SK-N-SH treated with all-trans-retinoic acid at 6 μM for 48 hours (cell line): ENCODE results near the gene LAMA5.

Experiments used
- ATAC-seq: fragments of 200-7000 bp; cut with Tn5 transposase; 3 replicates; pipeline ENCODE4 v1.9.1; 2020; ENCODE audit warnings: mild to moderate bottlenecking, moderate library complexity
- ARNTL ChIP-seq: fragments of 450-650 bp; formaldehyde crosslinking; IDR thresholded peaks from 2 replicates; pipeline ENCODE4 v1.5.0; 2020; ENCODE audit warnings: low read depth, mild to moderate bottlenecking, moderate library complexity, borderline replicate concordance
- BACH2 ChIP-seq: fragments of 250-450 bp; sonication (Bioruptor Pico); IDR thresholded peaks from 2 replicates; pipeline ENCODE4 v1.9.0; 2021; ENCODE audit warnings: mild to moderate bottlenecking, borderline replicate concordance
- CREB5 ChIP-seq: fragments of 250-450 bp; sonication (Bioruptor Pico); IDR thresholded peaks from 2 replicates; pipeline ENCODE4 v1.5.1; 2020; ENCODE audit warnings: low read depth, mild to moderate bottlenecking, moderate library complexity
- CSDC2 ChIP-seq: fragments of 250-450 bp; sonication (Bioruptor Pico); IDR thresholded peaks from 2 replicates; pipeline ENCODE4 v1.5.0; 2020; ENCODE audit warnings: mild to moderate bottlenecking, moderate library complexity
- ESRRG ChIP-seq: fragments of 250-450 bp; sonication (Bioruptor Pico); IDR thresholded peaks from 2 replicates; pipeline ENCODE4 v1.6.1; 2021; ENCODE audit warnings: mild to moderate bottlenecking
- GLIS3 ChIP-seq: fragments of 250-450 bp; sonication (Bioruptor Pico); IDR thresholded peaks from 2 replicates; pipeline ENCODE4 v1.5.0; 2020; ENCODE audit warnings: mild to moderate bottlenecking, moderate library complexity
- ISL1 ChIP-seq: fragments of 250-450 bp; sonication (Bioruptor Pico); IDR thresholded peaks from 2 replicates; pipeline ENCODE4 v2.1.2; 2022; ENCODE audit warnings: mild to moderate bottlenecking, moderate library complexity
- PATZ1 ChIP-seq: fragments of 250-450 bp; sonication (Bioruptor Pico); IDR thresholded peaks from 2 replicates; pipeline ENCODE4 v1.8.0; 2020; ENCODE audit warnings: mild to moderate bottlenecking, moderate library complexity, borderline replicate concordance
- POU6F1 ChIP-seq: fragments of 250-450 bp; sonication (Bioruptor Pico); IDR thresholded peaks from 2 replicates; pipeline ENCODE4 v1.8.0; 2021; ENCODE audit warnings: low read depth, mild to moderate bottlenecking, moderate library complexity, borderline replicate concordance
- SNAI2 ChIP-seq: fragments of 250-450 bp; sonication (Bioruptor Pico); IDR thresholded peaks from 2 replicates; pipeline ENCODE4 v1.5.0; 2020; ENCODE audit warnings: mild to moderate bottlenecking, moderate library complexity
- TCF4 ChIP-seq: fragments of 250-450 bp; sonication (Bioruptor Pico); IDR thresholded peaks from 2 replicates; pipeline ENCODE4 v1.8.0; 2021; ENCODE audit warnings: mild to moderate bottlenecking, moderate library complexity, borderline replicate concordance
- ZC3H10 ChIP-seq: fragments of 250-450 bp; sonication (Bioruptor Pico); IDR thresholded peaks from 2 replicates; pipeline ENCODE4 v1.5.1; 2021; ENCODE audit warnings: mild to moderate bottlenecking, moderate library complexity
- ZFP3 ChIP-seq: fragments of 250-450 bp; sonication (Bioruptor Pico); IDR thresholded peaks from 2 replicates; pipeline ENCODE4 v1.5.0; 2020; ENCODE audit warnings: mild to moderate bottlenecking, moderate library complexity
- ZFP30 ChIP-seq: fragments of 450-650 bp; formaldehyde crosslinking; IDR thresholded peaks from 2 replicates; pipeline ENCODE4 v1.5.0; 2022; ENCODE audit warnings: mild to moderate bottlenecking, moderate library complexity
- ZNF565 ChIP-seq: fragments of 450-650 bp; formaldehyde crosslinking; conservative IDR thresholded peaks from 2 replicates; pipeline ENCODE4 v1.5.0; 2020; ENCODE audit warnings: low read depth, mild to moderate bottlenecking, moderate library complexity
- ZNF70 ChIP-seq: fragments of 450-650 bp; formaldehyde crosslinking; IDR thresholded peaks from 2 replicates; pipeline ENCODE4 v1.5.0; 2020; ENCODE audit warnings: mild to moderate bottlenecking, moderate library complexity
- ZNF8 ChIP-seq: fragments of 450-650 bp; formaldehyde crosslinking; IDR thresholded peaks from 2 replicates; pipeline ENCODE4 v1.5.0; 2020; ENCODE audit warnings: mild to moderate bottlenecking, moderate library complexity
- TF ChIP-seq, protein P1 (sequence below): fragments of 250-450 bp; sonication (Bioruptor Pico); IDR thresholded peaks from 2 replicates; pipeline ENCODE4 v1.5.1; 2021; ENCODE audit warnings: mild to moderate bottlenecking, moderate library complexity
- TF ChIP-seq, protein P2 (sequence below): fragments of 250-450 bp; sonication (Bioruptor Pico); IDR thresholded peaks from 2 replicates; pipeline ENCODE4 v1.5.0; 2020; ENCODE audit warnings: mild to moderate bottlenecking, moderate library complexity

Gene LAMA5

GRCh38 chr20:62356589-62357186 lies 10.4 kb downstream of the LAMA5 start:
- peak; percentile 5; the same call in 2 of the 3 replicates for ATAC-seq
- TF ChIP-seq ZFP3 (CRISPR knock-in tag) (no peak), ARNTL (CRISPR knock-in tag) (no peak), ZNF565 (no peak), POU6F1 (no peak), ESRRG (CRISPR knock-in tag) (no peak), CREB5 (CRISPR knock-in tag) (no peak), BACH2 (CRISPR knock-in tag) (no peak), ZC3H10 (CRISPR knock-in tag) (no peak)
- TF ChIP-seq, protein P1, sequence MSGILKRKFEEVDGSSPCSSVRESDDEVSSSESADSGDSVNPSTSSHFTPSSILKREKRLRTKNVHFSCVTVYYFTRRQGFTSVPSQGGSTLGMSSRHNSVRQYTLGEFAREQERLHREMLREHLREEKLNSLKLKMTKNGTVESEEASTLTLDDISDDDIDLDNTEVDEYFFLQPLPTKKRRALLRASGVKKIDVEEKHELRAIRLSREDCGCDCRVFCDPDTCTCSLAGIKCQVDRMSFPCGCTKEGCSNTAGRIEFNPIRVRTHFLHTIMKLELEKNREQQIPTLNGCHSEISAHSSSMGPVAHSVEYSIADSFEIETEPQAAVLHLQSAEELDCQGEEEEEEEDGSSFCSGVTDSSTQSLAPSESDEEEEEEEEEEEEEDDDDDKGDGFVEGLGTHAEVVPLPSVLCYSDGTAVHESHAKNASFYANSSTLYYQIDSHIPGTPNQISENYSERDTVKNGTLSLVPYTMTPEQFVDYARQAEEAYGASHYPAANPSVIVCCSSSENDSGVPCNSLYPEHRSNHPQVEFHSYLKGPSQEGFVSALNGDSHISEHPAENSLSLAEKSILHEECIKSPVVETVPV, result no peak
- TF ChIP-seq, protein P2, sequence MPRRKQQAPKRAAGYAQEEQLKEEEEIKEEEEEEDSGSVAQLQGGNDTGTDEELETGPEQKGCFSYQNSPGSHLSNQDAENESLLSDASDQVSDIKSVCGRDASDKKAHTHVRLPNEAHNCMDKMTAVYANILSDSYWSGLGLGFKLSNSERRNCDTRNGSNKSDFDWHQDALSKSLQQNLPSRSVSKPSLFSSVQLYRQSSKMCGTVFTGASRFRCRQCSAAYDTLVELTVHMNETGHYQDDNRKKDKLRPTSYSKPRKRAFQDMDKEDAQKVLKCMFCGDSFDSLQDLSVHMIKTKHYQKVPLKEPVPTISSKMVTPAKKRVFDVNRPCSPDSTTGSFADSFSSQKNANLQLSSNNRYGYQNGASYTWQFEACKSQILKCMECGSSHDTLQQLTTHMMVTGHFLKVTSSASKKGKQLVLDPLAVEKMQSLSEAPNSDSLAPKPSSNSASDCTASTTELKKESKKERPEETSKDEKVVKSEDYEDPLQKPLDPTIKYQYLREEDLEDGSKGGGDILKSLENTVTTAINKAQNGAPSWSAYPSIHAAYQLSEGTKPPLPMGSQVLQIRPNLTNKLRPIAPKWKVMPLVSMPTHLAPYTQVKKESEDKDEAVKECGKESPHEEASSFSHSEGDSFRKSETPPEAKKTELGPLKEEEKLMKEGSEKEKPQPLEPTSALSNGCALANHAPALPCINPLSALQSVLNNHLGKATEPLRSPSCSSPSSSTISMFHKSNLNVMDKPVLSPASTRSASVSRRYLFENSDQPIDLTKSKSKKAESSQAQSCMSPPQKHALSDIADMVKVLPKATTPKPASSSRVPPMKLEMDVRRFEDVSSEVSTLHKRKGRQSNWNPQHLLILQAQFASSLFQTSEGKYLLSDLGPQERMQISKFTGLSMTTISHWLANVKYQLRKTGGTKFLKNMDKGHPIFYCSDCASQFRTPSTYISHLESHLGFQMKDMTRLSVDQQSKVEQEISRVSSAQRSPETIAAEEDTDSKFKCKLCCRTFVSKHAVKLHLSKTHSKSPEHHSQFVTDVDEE (CRISPR knock-in tag), result no peak

- no peak for TF ChIP-seq ZNF565
- no peak for TF ChIP-seq ZNF8
- no peak for TF ChIP-seq ESRRG (CRISPR knock-in tag)
- no peak for TF ChIP-seq SNAI2
- TF ChIP-seq ZFP3 (CRISPR knock-in tag), result no peak
- no peak for TF ChIP-seq POU6F1
- no peak for TF ChIP-seq PATZ1 (CRISPR knock-in tag)
- TF ChIP-seq, protein P1, result no peak
- TF ChIP-seq, protein P2 (CRISPR knock-in tag), result no peak
- no peak for TF ChIP-seq ZFP30 (CRISPR knock-in tag)
- TF ChIP-seq ZNF70 (CRISPR knock-in tag), result no peak
- no peak for TF ChIP-seq ISL1
- TF ChIP-seq CSDC2 (CRISPR knock-in tag), result no peak
- no peak for TF ChIP-seq BACH2 (CRISPR knock-in tag)
- no peak for TF ChIP-seq ZC3H10 (CRISPR knock-in tag)
- TF ChIP-seq ARNTL (CRISPR knock-in tag), result no peak
- no peak for TF ChIP-seq GLIS3 (CRISPR knock-in tag)
- TF ChIP-seq TCF4 (CRISPR knock-in tag), result no peak
- TF ChIP-seq, all 23 proteins: peak for 0
- no peak for ATAC-seq
These were observed 11.1 kb downstream of the LAMA5 start for GRCh38 chr20:62355878-62356588.
